ENCODE data around the gene B3GNT3.

B3GNT3 gene

GRCh38 chr19:17831419-17831888 is 36.5 kb downstream of the B3GNT3 start:
- FAIRE-seq (no peak), DNase-seq (ENCODE audit: insufficient read length, low spot score) (no peak)
- TF ChIP-seq CTCF (IDR thresholded peaks at IDR 0.05; ENCODE audit: insufficient read depth, missing control alignments) = no peak

DNA sequence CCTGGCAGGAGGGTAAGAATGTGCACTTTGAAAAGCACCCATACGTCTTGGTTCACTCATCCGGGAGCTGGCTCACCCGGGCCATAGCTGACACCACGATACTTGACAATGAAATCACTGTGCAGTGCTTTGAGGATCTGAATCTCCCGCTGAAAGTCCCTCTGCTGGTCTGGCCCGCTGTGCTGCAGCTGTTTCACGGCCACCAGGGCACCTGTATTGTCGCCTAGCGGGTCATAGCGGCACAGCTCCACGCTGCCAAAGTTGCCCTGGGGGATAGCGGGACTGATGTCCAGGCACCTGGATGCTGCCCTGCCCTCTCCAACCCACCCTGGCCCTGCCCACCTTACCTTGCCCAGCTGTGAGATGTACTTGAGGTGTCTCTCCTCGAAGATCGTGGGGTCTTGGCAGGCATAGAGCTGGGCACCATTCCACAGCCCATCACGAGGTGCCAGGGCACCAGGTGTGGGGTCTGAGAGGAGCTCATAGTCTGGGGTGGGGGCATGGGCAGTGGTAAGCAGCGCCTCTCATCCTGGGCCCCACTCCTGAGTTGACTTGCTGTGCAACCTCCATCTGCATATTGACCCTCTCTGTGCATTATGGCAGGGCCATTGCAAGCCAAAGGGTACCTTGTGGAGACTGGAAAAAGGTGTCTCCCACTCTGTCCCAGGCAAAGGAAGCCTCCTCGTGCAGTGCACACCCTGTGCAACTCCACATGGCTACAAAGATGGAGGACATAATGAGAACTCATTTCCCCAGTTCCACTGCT is 37.7 kb downstream of the B3GNT3 start:
- no peak for FAIRE-seq
- no peak for TF ChIP-seq CTCF (IDR thresholded peaks at IDR 0.05; ENCODE audit: insufficient read depth, missing control alignments)
- DNase-seq (ENCODE audit: insufficient read length, low spot score) = no peak

GRCh38 chr19:17834350-17835181 is 39.6 kb downstream of the B3GNT3 start:
- no peak for FAIRE-seq
- TF ChIP-seq CTCF (IDR thresholded peaks at IDR 0.05; ENCODE audit: insufficient read depth, missing control alignments) = no peak
- no peak for DNase-seq (ENCODE audit: insufficient read length, low spot score)

- no peak for TF ChIP-seq CTCF (IDR thresholded peaks at IDR 0.05; ENCODE audit: insufficient read depth, missing control alignments)
- FAIRE-seq (no peak), DNase-seq (ENCODE audit: insufficient read length, low spot score) (no peak)
These were observed 40.5 kb downstream of the B3GNT3 start for GRCh38 chr19:17835182-17836006.

DNA sequence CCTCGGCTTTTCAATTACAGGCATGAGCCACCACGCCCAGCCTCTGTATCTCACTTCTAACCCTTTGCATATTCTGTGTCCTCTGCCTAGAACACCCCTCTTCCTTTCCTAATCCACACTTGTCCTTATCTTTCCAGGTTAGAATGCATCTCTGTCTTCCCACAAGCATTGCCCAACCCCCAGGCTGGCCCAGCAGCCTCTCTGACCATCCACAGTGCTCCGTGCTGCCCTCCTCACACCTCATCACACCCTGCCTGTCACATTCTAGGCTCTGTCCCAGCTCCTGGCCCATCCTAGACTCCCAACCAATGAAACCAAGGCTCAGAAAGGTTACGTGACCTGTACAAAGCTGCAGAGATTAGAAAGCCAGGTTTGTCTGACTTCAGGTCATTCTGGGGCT is 41.6 kb downstream of the B3GNT3 start:
- DNase-seq (ENCODE audit: insufficient read length, low spot score) = no peak
- TF ChIP-seq CTCF (IDR thresholded peaks at IDR 0.05; ENCODE audit: insufficient read depth, missing control alignments) = no peak
- FAIRE-seq = no peak

- no peak for TF ChIP-seq CTCF (IDR thresholded peaks at IDR 0.05; ENCODE audit: insufficient read depth, missing control alignments)
- FAIRE-seq (no peak), DNase-seq (ENCODE audit: insufficient read length, low spot score) (no peak)
These were observed 43.0 kb downstream of the B3GNT3 start for GRCh38 chr19:17837972-17838371.

Measured in D721Med (cell line).